HepG2 (cell line): Measurements from ENCODE around the gene TLR9. TPM values are rescaled to one million over a fixed set of nuclear protein-coding genes. Genes with fewer than 3 reads are reported as not detected.

ENCODE experiments used
- ATAC-seq: fragments of 200-7000 bp; cut with Tn5 transposase; 3 replicates; pipeline ENCODE4 v1.9.1; 2020; ENCODE audit warnings: mild to moderate bottlenecking, moderate library complexity
- BruUV-seq: library from RNA; stranded (reverse); fragments of 400-500 nt; replicated peaks from 2 replicates; lab custom pipeline; 2021; lab: Mats Ljungman, UMichigan
- CTCF ChIA-PET: fragments of 300-600 bp; formaldehyde crosslinking; extraction: SDS; loops from one replicate; lab custom pipeline; 2021; ENCODE audit warnings: low total read pairs, inconsistent platforms, low intra/inter-chr PET ratio; lab: Yijun Ruan, JAX
- POLR2A ChIA-PET: fragments of 350-600 bp; sonication (Branson Sonifier 250); formaldehyde crosslinking; loops from one replicate; lab custom pipeline; 2020; ENCODE audit warnings: antibody characterized with exemption, inconsistent platforms; lab: Yijun Ruan, JAX
- DNase-seq: peaks from one replicate; pipeline ENCODE4 v3.0.0-alpha.2; 2015; ENCODE audit warnings: low spot score
- FAIRE-seq: peaks from 3 replicates; lab custom pipeline; 2011; peaks lifted over from hg19 to GRCh38; lab: Jason Lieb, UNC
- H2AFZ ChIP-seq: one replicate; pipeline ENCODE4 v1.6.1; 2011; ENCODE audit warnings: low read length, inconsistent platforms
- H3K27ac ChIP-seq: fragments of 300-600 bp; 3 replicates; pipeline ENCODE4 v1.8.0; 2011; ENCODE audit warnings: mixed run types, mild to moderate bottlenecking, mixed read lengths, low read length, inconsistent platforms; ENCODE audit not compliant: insufficient read depth; ENCODE audit errors: extremely low read length
- H3K27me3 ChIP-seq, 2 experiments: fragments of 200-600 bp in 1 of 2; 2 replicates in 1 of 2; 3 replicates in 1 of 2; pipeline versions ENCODE4 v1.6.0 to v1.8.0; 2011; ENCODE audit warnings: low read length in 2 of 2, mild to moderate bottlenecking in 2 of 2, moderate library complexity in 2 of 2, inconsistent platforms in 1 of 2; ENCODE audit not compliant: insufficient read depth in 2 of 2, control insufficient read depth in 1 of 2
- H3K36me3 ChIP-seq, 2 experiments: fragments of 200-600 bp in 1 of 2; replicated peaks in 1 of 2; 2 replicates in 1 of 2; 3 replicates in 1 of 2; pipeline versions ENCODE4 v1.5.1 to v1.8.0; 2011; ENCODE audit warnings: low read length in 2 of 2, inconsistent platforms in 1 of 2; ENCODE audit not compliant: insufficient read depth in 2 of 2, control insufficient read depth in 1 of 2
- H3K4me1 ChIP-seq: 2 replicates; pipeline ENCODE4 v1.5.1; 2012; ENCODE audit warnings: low read length, inconsistent platforms; ENCODE audit not compliant: insufficient read depth
- H3K4me2 ChIP-seq: 2 replicates; pipeline ENCODE4 v1.6.0; 2011; ENCODE audit warnings: low read depth, low read length, inconsistent platforms
- H3K4me3 ChIP-seq, 3 experiments: fragments of 200-600 bp in 1 of 3; sonication (generic), shearing (Covaris generic) in 1 of 3; replicated peaks in 1 of 3; 2 replicates each; pipeline ENCODE4 v1.5.1; 2011 to 2016; ENCODE audit warnings: low read length in 3 of 3, inconsistent platforms in 2 of 3, low read depth in 2 of 3, mild to moderate bottlenecking in 2 of 3, control low read depth in 1 of 3, mixed read lengths in 1 of 3; ENCODE audit not compliant: insufficient read depth in 1 of 3
- H3K79me2 ChIP-seq: one replicate; pipeline ENCODE4 v1.6.1; 2011; ENCODE audit warnings: low read length, inconsistent platforms; ENCODE audit not compliant: insufficient read depth
- H3K9ac ChIP-seq: 2 replicates; pipeline ENCODE4 v1.6.0; 2011; ENCODE audit warnings: mild to moderate bottlenecking, low read depth, low read length, inconsistent platforms; ENCODE audit not compliant: insufficient read depth
- H3K9me3 ChIP-seq: 2 replicates; pipeline ENCODE4 v1.5.1; 2012; ENCODE audit warnings: mild to moderate bottlenecking, low read length
- H4K20me1 ChIP-seq: 2 replicates; pipeline ENCODE4 v1.6.0; 2011; ENCODE audit warnings: inconsistent platforms, mild to moderate bottlenecking, low read length, moderate library complexity; ENCODE audit not compliant: insufficient read depth
- MAF1 ChIP-seq: sonication (generic); formaldehyde crosslinking; IDR thresholded peaks from 2 replicates; pipeline ENCODE4 v1.5.0; 2020; ENCODE audit warnings: missing genetic modification reagents, borderline replicate concordance
- MXI1 ChIP-seq: IDR thresholded peaks from 3 replicates; pipeline ENCODE4 v1.6.1; 2012; ENCODE audit warnings: low read depth, low read length, inconsistent platforms, borderline replicate concordance
- NFKBIZ ChIP-seq: IDR thresholded peaks from 2 replicates; pipeline ENCODE4 v1.6.1; 2018; ENCODE audit warnings: missing genetic modification reagents, missing compliant biosample characterization
- PRDM10 ChIP-seq: sonication (generic); formaldehyde crosslinking; IDR thresholded peaks from 2 replicates; pipeline ENCODE4 v1.4.0; 2020; ENCODE audit warnings: low read depth, missing genetic modification reagents
- ZNF570 ChIP-seq: sonication (generic); formaldehyde crosslinking; IDR thresholded peaks from 2 replicates; pipeline ENCODE4 v1.4.0; 2020; ENCODE audit warnings: mild to moderate bottlenecking, missing genetic modification reagents, borderline replicate concordance
- WGBS: methylation state at CpG from one replicate; pipeline ENCODE4 v1.1.6; 2017; ENCODE audit warnings: low lambda C conversion rate; 5-methylcytosine and 5-hydroxymethylcytosine counted together
- in situ Hi-C: cut with HindIII; loops from 2 replicates; pipeline ENCODE4 v1.10.0; 2017; ENCODE audit warnings: low pct_unique_long_range_greater_than_20kb; ENCODE audit not compliant: extremely low pct_ligation_motif_present
- intact Hi-C: fragments of 100-400 bp; cut with micrococcal nuclease; formaldehyde crosslinking; loops from one replicate; pipeline ENCODE4 v1.10.0; 2022; ENCODE audit not compliant: unreplicated experiment
- polyA plus RNA-seq, 8 experiments: library from polyadenylated mRNA; depleted of rRNA in 3 of 8; stranded (reverse) in 7 of 8; unstranded in 1 of 8; fragments of >200 nt; fragmentation: Illumina TruSeq in 4 of 8; extraction: Trizol in 4 of 8; gene quantifications; 2 replicates each; pipeline versions ENCODE4 v1.2.1 to v1.2.3, GENCODE V29; 2011 to 2016; ENCODE audit warnings: low read depth in 4 of 8, missing spikeins in 1 of 8, mixed read lengths in 1 of 8; ENCODE audit not compliant: insufficient read depth in 1 of 8
- total RNA-seq, 5 experiments: library from RNA; depleted of rRNA; stranded (reverse); fragments of >200 nt; fragmentation: Illumina TruSeq; extraction: Trizol; gene quantifications; 2 replicates each; pipeline ENCODE4 v1.2.3, GENCODE V29; 2016; ENCODE audit warnings: low read depth in 1 of 5
- TF ChIP-seq, protein P1 (sequence below), 2 experiments: fragments of 450-650 bp in 1 of 2; sonication (generic) in 1 of 2; formaldehyde crosslinking in 1 of 2; IDR thresholded peaks; 2 replicates each; pipeline versions ENCODE4 v1.6.1 to v1.8.0; 2016 to 2022; ENCODE audit warnings: antibody characterized with exemption in 1 of 2, mild to moderate bottlenecking in 1 of 2, missing genetic modification reagents in 1 of 2

TLR9 gene
- total and polyA plus RNA-seq, 2 of the 13 experiments (the other 11 are each of a cell fraction or from before 2014, with no cell fraction given) = not detected

- TF ChIP-seq, protein P1, sequence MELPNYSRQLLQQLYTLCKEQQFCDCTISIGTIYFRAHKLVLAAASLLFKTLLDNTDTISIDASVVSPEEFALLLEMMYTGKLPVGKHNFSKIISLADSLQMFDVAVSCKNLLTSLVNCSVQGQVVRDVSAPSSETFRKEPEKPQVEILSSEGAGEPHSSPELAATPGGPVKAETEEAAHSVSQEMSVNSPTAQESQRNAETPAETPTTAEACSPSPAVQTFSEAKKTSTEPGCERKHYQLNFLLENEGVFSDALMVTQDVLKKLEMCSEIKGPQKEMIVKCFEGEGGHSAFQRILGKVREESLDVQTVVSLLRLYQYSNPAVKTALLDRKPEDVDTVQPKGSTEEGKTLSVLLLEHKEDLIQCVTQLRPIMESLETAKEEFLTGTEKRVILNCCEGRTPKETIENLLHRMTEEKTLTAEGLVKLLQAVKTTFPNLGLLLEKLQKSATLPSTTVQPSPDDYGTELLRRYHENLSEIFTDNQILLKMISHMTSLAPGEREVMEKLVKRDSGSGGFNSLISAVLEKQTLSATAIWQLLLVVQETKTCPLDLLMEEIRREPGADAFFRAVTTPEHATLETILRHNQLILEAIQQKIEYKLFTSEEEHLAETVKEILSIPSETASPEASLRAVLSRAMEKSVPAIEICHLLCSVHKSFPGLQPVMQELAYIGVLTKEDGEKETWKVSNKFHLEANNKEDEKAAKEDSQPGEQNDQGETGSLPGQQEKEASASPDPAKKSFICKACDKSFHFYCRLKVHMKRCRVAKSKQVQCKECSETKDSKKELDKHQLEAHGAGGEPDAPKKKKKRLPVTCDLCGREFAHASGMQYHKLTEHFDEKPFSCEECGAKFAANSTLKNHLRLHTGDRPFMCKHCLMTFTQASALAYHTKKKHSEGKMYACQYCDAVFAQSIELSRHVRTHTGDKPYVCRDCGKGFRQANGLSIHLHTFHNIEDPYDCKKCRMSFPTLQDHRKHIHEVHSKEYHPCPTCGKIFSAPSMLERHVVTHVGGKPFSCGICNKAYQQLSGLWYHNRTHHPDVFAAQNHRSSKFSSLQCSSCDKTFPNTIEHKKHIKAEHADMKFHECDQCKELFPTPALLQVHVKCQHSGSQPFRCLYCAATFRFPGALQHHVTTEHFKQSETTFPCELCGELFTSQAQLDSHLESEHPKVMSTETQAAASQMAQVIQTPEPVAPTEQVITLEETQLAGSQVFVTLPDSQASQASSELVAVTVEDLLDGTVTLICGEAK (IDR thresholded peaks at IDR 0.05) = no peak
- TF ChIP-seq, protein P1 (CRISPR knock-in tag; IDR thresholded peaks at IDR 0.05) = no peak
- TF ChIP-seq, all 625 proteins: peak for 0
Measured at GRCh38 chr3:52181543-52181942, 43.9 kb downstream of the TLR9 start (continued).

- no peaks in the 10 kb centered on the region for H3K79me2 ChIP-seq
- WGBS = 100% methylated on average over 1 of the region's 1 CpG
- intact Hi-C loops = no loop called here
- ATAC-seq = no peak
- H3K27ac ChIP-seq = no peak overlapping the region
- H2AFZ ChIP-seq = no peak overlapping the region
- no peak overlapping the region for H3K9ac ChIP-seq
- H3K4me1 ChIP-seq = peaks cover 77% of the 10 kb centered on the region
- H3K9me3 ChIP-seq = no peaks in the 10 kb centered on the region
- H3K4me2 ChIP-seq = no peak overlapping the region
- no peak for FAIRE-seq
- in situ Hi-C loops = no loop called here
- H3K36me3 ChIP-seq = no peaks in the 10 kb centered on the region
- POLR2A ChIA-PET = interaction anchor here (0.8 to 3.5 kb wide), 4 partner anchors 10 to 60 kb away, joined by 3 to 30 read pairs (median 18); partner anchors contain the start of genes ALAS1, POC1A and TWF2
- CTCF ChIA-PET = no interaction called here
- BruUV-seq = no TSS peak
- no peak overlapping the region for H3K4me3 ChIP-seq
- DNase-seq = no peak
- H4K20me1 ChIP-seq = no peaks in the 10 kb centered on the region
- H3K27me3 ChIP-seq = no peaks in the 10 kb centered on the region
- no peak for TF ChIP-seq MAF1 (CRISPR knock-in tag)
- no peak for TF ChIP-seq MXI1
- TF ChIP-seq PRDM10 = no peak
- TF ChIP-seq ZNF570 (CRISPR knock-in tag) = no peak
- no peak for TF ChIP-seq NFKBIZ (CRISPR knock-in tag)
Measured at GRCh38 chr3:52178537-52178936, 46.9 kb downstream of the TLR9 start.
